Bronchial epithelial cell (primary cell): ENCODE results near the gene SH3YL1. TPM values are rescaled to one million over a fixed set of nuclear protein-coding genes. Genes with fewer than 3 reads are reported as not detected.

Experiments
- DNase-seq: peaks from one replicate; pipeline ENCODE4 v3.0.0-alpha.2; 2010; ENCODE audit warnings: low read depth
- FAIRE-seq: peaks from 2 replicates; lab custom pipeline; 2011; peaks lifted over from hg19 to GRCh38; lab: Jason Lieb, UNC
- H3K27me3 ChIP-seq: 2 replicates; pipeline ENCODE4 v1.5.1; 2011; ENCODE audit warnings: low read length; ENCODE audit not compliant: control insufficient read depth, insufficient read depth
- H3K36me3 ChIP-seq: 2 replicates; pipeline ENCODE4 v1.5.1; 2011; ENCODE audit warnings: low read length; ENCODE audit not compliant: control insufficient read depth, insufficient read depth
- H3K4me3 ChIP-seq: 2 replicates; pipeline ENCODE4 v1.5.1; 2011; ENCODE audit warnings: mild to moderate bottlenecking, low read depth, low read length, control low read depth
- total RNA-seq: library from RNA; depleted of rRNA; stranded (reverse); fragments of >200 nt; gene quantifications from 2 replicates; pipeline ENCODE4 v1.2.1, GENCODE V29; 2014
- TF ChIP-seq, protein P1 (sequence below): IDR thresholded peaks from 2 replicates; pipeline ENCODE4 v1.5.1; 2011; ENCODE audit warnings: mild to moderate bottlenecking, moderate library complexity, low read length, control low read depth, inconsistent platforms; ENCODE audit not compliant: insufficient read depth, severe bottlenecking

Gene SH3YL1
- total RNA-seq, 1 donor from 2014 or later, result 104 TPM

DNA sequence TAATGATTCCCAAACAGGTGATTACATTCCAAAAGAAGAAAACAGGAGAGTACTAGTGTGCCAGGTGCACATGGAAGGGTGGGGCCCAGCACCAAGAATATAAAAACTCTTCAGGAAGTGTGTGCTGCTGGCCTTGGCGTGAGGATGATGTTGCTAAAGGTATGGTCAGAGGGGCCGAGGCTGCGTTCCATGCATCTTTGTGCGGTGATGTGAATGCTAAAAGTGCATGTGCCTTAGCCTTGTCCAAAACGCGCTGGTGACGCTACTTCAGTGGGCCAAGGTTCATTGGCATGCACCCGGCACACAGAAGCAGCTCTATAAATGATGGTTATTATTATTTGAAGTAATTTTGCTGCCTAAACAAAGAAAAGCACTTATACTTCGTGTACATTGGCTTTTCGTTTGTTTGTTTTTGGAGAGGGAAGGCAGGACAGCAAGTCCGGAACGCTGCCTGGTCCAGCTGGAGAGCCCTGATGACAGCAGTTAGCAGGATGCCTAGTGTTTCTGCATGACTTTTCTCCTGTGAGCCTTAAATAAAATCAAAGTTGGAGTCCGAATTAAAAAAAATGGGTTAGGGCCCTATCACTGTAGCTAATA is 21.2 kb upstream of the SH3YL1 start:
- Histone ChIP-seq H3K4me3 (no peak overlapping the region), H3K27me3 (peaks cover 7% of the 10 kb centered on the region), H3K36me3 (peaks cover 4% of the 10 kb centered on the region)
- TF ChIP-seq, protein P1, sequence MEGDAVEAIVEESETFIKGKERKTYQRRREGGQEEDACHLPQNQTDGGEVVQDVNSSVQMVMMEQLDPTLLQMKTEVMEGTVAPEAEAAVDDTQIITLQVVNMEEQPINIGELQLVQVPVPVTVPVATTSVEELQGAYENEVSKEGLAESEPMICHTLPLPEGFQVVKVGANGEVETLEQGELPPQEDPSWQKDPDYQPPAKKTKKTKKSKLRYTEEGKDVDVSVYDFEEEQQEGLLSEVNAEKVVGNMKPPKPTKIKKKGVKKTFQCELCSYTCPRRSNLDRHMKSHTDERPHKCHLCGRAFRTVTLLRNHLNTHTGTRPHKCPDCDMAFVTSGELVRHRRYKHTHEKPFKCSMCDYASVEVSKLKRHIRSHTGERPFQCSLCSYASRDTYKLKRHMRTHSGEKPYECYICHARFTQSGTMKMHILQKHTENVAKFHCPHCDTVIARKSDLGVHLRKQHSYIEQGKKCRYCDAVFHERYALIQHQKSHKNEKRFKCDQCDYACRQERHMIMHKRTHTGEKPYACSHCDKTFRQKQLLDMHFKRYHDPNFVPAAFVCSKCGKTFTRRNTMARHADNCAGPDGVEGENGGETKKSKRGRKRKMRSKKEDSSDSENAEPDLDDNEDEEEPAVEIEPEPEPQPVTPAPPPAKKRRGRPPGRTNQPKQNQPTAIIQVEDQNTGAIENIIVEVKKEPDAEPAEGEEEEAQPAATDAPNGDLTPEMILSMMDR, result no peak
- DNase-seq (no peak), FAIRE-seq (no peak)

DNA sequence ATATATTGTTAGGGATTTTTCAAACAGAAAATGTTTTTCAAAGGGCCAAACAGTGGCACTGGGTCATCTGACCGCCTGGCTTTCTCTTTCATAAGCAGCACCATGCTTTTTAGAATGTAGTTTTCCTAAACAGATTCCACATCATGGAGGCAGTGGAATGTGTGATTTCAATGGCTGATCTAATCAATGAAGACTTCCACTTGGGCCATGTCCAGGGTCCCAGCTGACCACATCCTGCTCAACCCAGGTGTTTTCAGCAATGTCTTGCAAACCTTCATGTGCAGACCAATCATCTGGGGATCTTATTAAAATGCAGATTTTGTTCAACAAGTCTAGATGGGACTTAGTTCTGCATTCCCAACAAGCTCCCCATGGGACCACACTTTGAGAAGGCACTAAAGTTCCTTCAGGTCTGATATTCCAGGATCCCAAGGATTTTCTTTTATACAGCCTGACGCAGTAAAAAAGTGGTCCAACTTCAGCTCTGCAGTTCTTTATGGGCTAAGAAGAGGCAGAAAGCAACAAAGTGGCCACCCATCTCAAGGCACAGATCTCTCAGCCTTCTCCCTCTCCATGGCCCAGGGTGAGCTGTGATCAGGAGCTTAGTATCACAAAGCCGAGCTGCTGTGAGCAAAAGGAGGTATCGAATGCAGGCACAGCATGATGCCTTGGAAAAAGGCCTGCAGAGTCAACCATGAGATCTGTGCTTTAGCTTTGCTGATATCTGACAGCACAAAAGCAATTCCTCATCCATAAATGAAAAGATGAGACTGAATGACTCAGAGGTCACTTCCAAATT is 20.4 kb upstream of the SH3YL1 start:
- DNase-seq, result no peak
- TF ChIP-seq, protein P1, result no peak
- peaks cover 6% of the 10 kb centered on the region for H3K36me3 ChIP-seq
- no peak for FAIRE-seq
- peaks cover 5% of the 10 kb centered on the region for H3K27me3 ChIP-seq
- no peak overlapping the region for H3K4me3 ChIP-seq

DNA sequence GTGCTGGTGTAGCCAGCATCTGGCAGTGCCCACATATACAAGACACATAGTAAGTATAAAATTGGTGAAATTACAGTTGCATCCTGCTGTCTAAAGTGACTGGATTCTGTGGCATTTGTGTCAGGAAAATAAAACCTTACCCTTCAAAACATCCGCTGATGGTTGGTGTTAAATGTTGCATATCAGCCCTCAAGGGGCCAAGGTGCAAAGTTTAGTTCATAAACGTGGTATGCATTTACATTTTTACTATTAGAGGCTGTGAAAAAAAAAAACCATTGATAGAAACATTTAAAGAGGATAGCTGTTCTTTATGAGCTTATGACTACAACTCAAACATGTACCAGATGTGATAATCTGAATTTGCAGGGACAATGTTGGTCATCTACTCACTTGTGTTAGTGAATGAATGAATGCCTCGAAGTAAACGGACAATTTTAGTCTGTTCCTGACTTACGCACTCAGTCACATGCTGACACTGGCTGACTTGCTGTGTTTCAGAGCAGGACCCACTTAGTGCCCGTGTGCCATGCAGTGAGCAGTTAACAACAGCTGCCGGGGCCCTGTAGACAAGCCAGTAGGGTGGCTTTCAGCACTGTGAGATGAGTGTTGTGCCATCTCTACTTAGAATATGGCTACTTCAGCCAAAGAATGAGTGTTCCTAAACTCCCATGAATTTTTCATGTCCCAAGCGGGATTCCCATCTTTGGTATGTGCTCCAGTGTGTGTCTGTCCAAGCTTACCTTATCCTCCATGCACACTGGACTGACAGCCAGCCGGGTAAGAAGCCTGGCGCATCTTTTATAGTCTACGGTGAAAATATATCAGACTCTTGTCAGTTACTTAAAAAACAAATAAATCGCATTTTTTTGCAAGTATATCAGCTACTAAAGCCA is 18.8 kb upstream of the SH3YL1 start:
- H3K4me3 ChIP-seq, result no peak overlapping the region
- no peak for FAIRE-seq
- peaks cover 4% of the 10 kb centered on the region for H3K27me3 ChIP-seq
- TF ChIP-seq, protein P1, result no peak
- DNase-seq, result no peak
- H3K36me3 ChIP-seq, result peaks cover 9% of the 10 kb centered on the region

DNA sequence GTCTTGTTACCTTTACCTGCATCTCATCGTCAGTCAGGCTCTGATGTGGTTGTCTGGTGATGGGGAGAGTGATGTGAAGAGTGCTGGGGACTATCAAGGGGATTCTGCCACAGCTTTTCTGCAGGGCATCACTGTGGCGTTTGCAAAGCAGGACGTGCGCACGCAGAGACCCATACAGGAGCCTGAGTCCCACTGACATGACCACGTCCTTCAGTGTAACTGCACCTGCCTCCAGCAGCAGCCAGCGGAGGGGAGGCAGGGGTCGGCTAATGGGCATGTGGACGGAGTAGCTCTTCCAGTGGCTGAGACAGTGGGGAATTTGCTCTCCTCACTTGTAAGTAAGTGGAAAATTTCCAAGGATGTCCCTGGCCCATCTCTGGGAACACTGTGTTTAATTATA is 17.5 kb upstream of the SH3YL1 start:
- no peaks in the 10 kb centered on the region for H3K27me3 ChIP-seq
- TF ChIP-seq, protein P1, result no peak
- H3K36me3 ChIP-seq, result peaks cover 13% of the 10 kb centered on the region
- DNase-seq (no peak), FAIRE-seq (no peak)
- no peak overlapping the region for H3K4me3 ChIP-seq

DNA sequence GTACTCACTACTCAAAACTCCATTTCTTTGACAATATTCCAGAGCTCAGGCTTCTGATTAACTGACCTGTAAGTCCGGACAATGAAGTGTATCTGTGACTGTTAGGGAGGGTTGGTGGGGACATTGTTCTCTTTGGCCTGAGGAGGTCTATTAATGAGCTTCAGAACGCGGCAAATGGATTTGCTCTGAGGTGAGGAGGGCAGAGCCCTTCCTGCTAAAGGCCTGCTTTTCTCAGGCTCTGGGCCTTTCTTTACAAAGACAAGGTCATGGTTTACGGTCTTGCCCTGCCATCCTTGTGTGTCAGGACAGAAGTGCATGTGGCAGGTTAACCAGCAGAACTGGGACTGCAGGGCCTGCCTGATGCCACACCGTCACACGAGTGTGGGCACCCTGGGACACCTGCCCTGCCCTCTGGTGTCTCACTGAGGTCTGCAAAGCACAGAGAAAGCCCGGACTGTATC is 16.8 kb upstream of the SH3YL1 start:
- TF ChIP-seq, protein P1, result no peak
- H3K4me3 ChIP-seq, result no peak overlapping the region
- no peaks in the 10 kb centered on the region for H3K27me3 ChIP-seq
- FAIRE-seq, result no peak
- peaks cover 14% of the 10 kb centered on the region for H3K36me3 ChIP-seq
- no peak for DNase-seq
